PC-3 (cell line): ENCODE data around the gene CHRNB4. TPM values are rescaled to one million over a fixed set of nuclear protein-coding genes. Genes with fewer than 3 reads are reported as not detected.

ENCODE experiments used
- ATAC-seq: fragments of 200-7000 bp; cut with Tn5 transposase; 2 replicates; pipeline ENCODE4 v1.9.1; 2020; ENCODE audit warnings: mild to moderate bottlenecking, moderate library complexity
- BruUV-seq: library from RNA; stranded (reverse); fragments of 400-500 nt; replicated peaks from 2 replicates; lab custom pipeline; 2021; lab: Mats Ljungman, UMichigan
- CTCF ChIA-PET: fragments of 300-600 bp; sonication (Branson Sonifier 250); formaldehyde crosslinking; loops from one replicate; lab custom pipeline; 2022; ENCODE audit warnings: antibody characterized with exemption; lab: Charles Lee
- POLR2A ChIA-PET: fragments of 300-600 bp; sonication (Branson Sonifier 250); formaldehyde crosslinking; loops from one replicate; lab custom pipeline; 2022; ENCODE audit warnings: antibody characterized with exemption; ENCODE audit not compliant: unreplicated experiment; lab: Charles Lee
- DNase-seq: peaks from one replicate; pipeline ENCODE4 v3.0.0-alpha.2; 2015
- H2AFZ ChIP-seq: fragments of 300-600 bp; sonication (generic); 2 replicates; pipeline ENCODE4 v1.6.0; 2016; ENCODE audit warnings: antibody characterized with exemption, low read length
- H3F3A ChIP-seq: fragments of 300-600 bp; sonication (generic); one replicate; pipeline ENCODE4 v1.6.0; 2017; ENCODE audit warnings: antibody characterized with exemption, low read length, control low read depth, mild to moderate bottlenecking; ENCODE audit not compliant: unreplicated experiment
- H3K27ac ChIP-seq: fragments of 300-600 bp; sonication (generic); 2 replicates; pipeline ENCODE4 v1.5.1; 2016; ENCODE audit warnings: mild to moderate bottlenecking, low read length
- H3K27me3 ChIP-seq: fragments of 300-600 bp; sonication (generic); 2 replicates; pipeline ENCODE4 v1.6.1; 2016; ENCODE audit warnings: low read length, mixed read lengths
- H3K36me3 ChIP-seq: fragments of 300-600 bp; sonication (generic); 2 replicates; pipeline ENCODE4 v1.6.1; 2016; ENCODE audit warnings: low read depth, mixed run types, low read length, mixed read lengths
- H3K4me1 ChIP-seq: fragments of 300-600 bp; sonication (generic); 2 replicates; pipeline ENCODE4 v1.5.1; 2016; ENCODE audit warnings: low read length; ENCODE audit not compliant: insufficient read depth
- H3K4me2 ChIP-seq: fragments of 300-600 bp; sonication (generic); 2 replicates; pipeline ENCODE4 v1.6.0; 2016; ENCODE audit warnings: low read length
- H3K4me3 ChIP-seq: fragments of 300-600 bp; sonication (generic); 2 replicates; pipeline ENCODE4 v1.5.1; 2016; ENCODE audit warnings: mild to moderate bottlenecking, low read length, mixed read lengths
- H3K79me2 ChIP-seq: fragments of 300-600 bp; sonication (generic); 2 replicates; pipeline ENCODE4 v1.6.1; 2017; ENCODE audit warnings: low read length, mixed read lengths
- H3K9ac ChIP-seq: fragments of 300-600 bp; sonication (generic); 2 replicates; pipeline ENCODE4 v1.6.0; 2016; ENCODE audit warnings: mild to moderate bottlenecking, low read length
- H3K9me2 ChIP-seq: fragments of 300-600 bp; sonication (generic); replicated peaks from 2 replicates; pipeline ENCODE4 v1.6.1; 2016; ENCODE audit warnings: mixed run types, low read length, mixed read lengths
- H3K9me3 ChIP-seq: fragments of 300-600 bp; sonication (generic); 2 replicates; pipeline ENCODE4 v1.6.1; 2016; ENCODE audit warnings: low read length, mixed read lengths
- H4K20me1 ChIP-seq: fragments of 300-600 bp; sonication (generic); 2 replicates; pipeline ENCODE4 v1.6.1; 2016; ENCODE audit warnings: low read length, mixed read lengths
- EZH2 ChIP-seq: fragments of 300-600 bp; sonication (generic); IDR thresholded peaks from one replicate; pipeline ENCODE4 v1.6.1; 2017; ENCODE audit warnings: antibody characterized with exemption, mild to moderate bottlenecking, low read length; ENCODE audit not compliant: unreplicated experiment
- EZH2phosphoT487 ChIP-seq: fragments of 300-600 bp; sonication (generic); IDR thresholded peaks from 2 replicates; pipeline ENCODE4 v1.6.1; 2018; ENCODE audit warnings: mild to moderate bottlenecking, antibody characterized with exemption, low read length, borderline replicate concordance
- intact Hi-C: fragments of 100-400 bp; cut with micrococcal nuclease; formaldehyde crosslinking; loops from 2 replicates; pipeline ENCODE4 v1.9.0; 2023
- total RNA-seq: library from RNA; depleted of rRNA; stranded (reverse); fragments of >200 nt; gene quantifications from 2 replicates; pipeline ENCODE4 v1.2.3, GENCODE V29; 2014
- TF ChIP-seq, protein P1 (sequence below): fragments of 300-600 bp; sonication (generic); conservative IDR thresholded peaks from 2 replicates; pipeline ENCODE4 v1.5.1; 2017; ENCODE audit warnings: antibody characterized with exemption, low read depth, mild to moderate bottlenecking, low read length

The CHRNB4 gene
- total RNA-seq, 1 experiment from 2014 or later = not detected

DNA sequence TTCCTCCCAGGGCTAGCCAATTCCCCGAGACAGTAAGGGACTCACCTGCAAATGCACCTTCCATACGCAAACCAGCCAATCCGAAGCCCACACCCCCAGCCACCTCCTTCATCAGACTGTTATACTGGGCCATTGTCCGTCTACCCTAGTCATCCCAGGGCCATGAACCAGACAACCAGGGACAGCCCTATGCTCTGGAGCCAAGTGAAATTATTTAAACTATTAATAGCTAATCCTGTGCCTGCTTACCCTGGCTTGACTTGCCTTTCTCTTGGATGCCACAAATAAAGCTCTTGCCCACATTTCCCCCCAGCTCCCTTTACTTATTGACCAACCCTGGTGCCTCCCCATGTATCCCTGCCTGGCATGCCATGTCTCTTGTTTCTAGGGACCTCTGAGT lies 4.0 kb upstream of the CHRNB4 start:
- CTCF ChIA-PET = no interaction called here
- no peak overlapping the region for H2AFZ ChIP-seq
- no peak for TF ChIP-seq EZH2phosphoT487
- TF ChIP-seq, protein P1, sequence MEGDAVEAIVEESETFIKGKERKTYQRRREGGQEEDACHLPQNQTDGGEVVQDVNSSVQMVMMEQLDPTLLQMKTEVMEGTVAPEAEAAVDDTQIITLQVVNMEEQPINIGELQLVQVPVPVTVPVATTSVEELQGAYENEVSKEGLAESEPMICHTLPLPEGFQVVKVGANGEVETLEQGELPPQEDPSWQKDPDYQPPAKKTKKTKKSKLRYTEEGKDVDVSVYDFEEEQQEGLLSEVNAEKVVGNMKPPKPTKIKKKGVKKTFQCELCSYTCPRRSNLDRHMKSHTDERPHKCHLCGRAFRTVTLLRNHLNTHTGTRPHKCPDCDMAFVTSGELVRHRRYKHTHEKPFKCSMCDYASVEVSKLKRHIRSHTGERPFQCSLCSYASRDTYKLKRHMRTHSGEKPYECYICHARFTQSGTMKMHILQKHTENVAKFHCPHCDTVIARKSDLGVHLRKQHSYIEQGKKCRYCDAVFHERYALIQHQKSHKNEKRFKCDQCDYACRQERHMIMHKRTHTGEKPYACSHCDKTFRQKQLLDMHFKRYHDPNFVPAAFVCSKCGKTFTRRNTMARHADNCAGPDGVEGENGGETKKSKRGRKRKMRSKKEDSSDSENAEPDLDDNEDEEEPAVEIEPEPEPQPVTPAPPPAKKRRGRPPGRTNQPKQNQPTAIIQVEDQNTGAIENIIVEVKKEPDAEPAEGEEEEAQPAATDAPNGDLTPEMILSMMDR = no peak
- TF ChIP-seq EZH2 = no peak
- no peak overlapping the region for H3K27ac ChIP-seq
- no peaks in the 10 kb centered on the region for H3F3A ChIP-seq
- H3K4me2 ChIP-seq = no peak overlapping the region
- POLR2A ChIA-PET = no interaction called here
- ATAC-seq (no peak), DNase-seq (no peak)
- H3K4me1 ChIP-seq = no peaks in the 10 kb centered on the region
- intact Hi-C loops = no loop called here
- no peak overlapping the region for H3K4me3 ChIP-seq
- H3K79me2 ChIP-seq = no peaks in the 10 kb centered on the region
- H3K36me3 ChIP-seq = no peaks in the 10 kb centered on the region
- H3K9ac ChIP-seq = no peak overlapping the region
- H3K9me3 ChIP-seq = no peaks in the 10 kb centered on the region
- no peaks in the 10 kb centered on the region for H3K27me3 ChIP-seq
- H3K9me2 ChIP-seq = no peaks in the 10 kb centered on the region
- no peaks in the 10 kb centered on the region for H4K20me1 ChIP-seq
- no TSS peak for BruUV-seq

DNA sequence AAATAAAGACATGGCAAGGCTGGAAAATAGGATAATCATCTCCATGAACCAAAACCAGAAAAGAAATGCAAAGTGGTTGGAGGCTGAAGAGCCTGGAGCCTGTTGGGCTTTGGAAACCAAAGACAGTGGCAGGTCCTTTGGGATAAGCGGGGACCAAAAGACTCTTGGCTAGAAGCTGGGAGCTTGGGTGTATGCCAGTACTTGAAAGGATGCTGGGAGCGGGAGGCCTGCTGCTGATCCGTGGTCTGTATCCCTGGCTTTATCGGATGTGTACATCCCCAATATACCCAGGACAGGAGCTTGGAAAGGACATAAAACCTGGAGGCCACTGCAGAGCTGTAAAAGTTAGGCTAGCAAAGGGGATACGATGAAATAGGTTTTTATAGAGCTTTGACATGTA lies 1.3 kb upstream of the CHRNB4 start:
- Histone ChIP-seq H3F3A (no peaks in the 10 kb centered on the region), H3K9ac (no peak overlapping the region), H3K4me2 (no peak overlapping the region), H3K27me3 (no peaks in the 10 kb centered on the region), H4K20me1 (no peaks in the 10 kb centered on the region), H3K79me2 (no peaks in the 10 kb centered on the region), H3K4me3 (no peak overlapping the region), H3K36me3 (no peaks in the 10 kb centered on the region), H3K9me3 (no peaks in the 10 kb centered on the region), H3K4me1 (no peaks in the 10 kb centered on the region), H2AFZ (no peak overlapping the region), H3K27ac (no peak overlapping the region), H3K9me2 (no peaks in the 10 kb centered on the region)
- intact Hi-C loops = loop anchor here (5.0 kb wide), 1 partner anchor 65 kb away; no protein-coding TSS in a partner anchor
- ChIA-PET CTCF (no interaction called here), POLR2A (no interaction called here)
- BruUV-seq = no TSS peak
- TF ChIP-seq EZH2phosphoT487 (no peak), EZH2 (no peak)
- TF ChIP-seq, protein P1 = no peak
- ATAC-seq (no peak), DNase-seq (no peak)

DNA sequence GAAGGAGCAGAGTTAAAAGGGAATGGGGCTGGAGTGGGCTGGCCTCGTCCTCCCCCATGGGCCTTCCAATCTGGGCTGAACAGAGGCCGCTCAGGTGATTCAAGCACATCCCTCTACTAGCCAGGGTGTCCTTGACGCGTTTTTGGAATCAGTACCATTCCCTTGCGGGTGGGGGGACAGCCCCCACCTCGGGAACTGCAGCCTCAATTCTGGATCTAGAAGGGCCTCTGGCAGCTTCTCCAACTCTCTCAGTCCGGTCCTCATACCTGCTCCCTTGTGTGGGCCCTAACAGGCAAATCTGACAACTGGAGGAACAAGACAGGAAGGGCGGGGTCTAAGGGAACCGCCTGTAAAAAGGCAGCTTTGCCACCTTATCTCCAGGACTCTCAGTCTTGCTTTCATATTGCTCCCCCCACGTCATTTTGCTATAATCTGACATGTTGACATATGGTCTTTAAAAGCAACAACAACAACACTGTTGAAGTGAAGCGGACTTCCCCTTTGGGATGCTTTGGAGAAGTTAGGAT lies 802 bp upstream of the CHRNB4 start:
- Histone ChIP-seq H3K9me3 (no peaks in the 10 kb centered on the region), H3K9ac (no peak overlapping the region), H3K9me2 (no peaks in the 10 kb centered on the region), H3K79me2 (no peaks in the 10 kb centered on the region), H3K4me2 (no peak overlapping the region), H4K20me1 (no peaks in the 10 kb centered on the region), H2AFZ (no peak overlapping the region), H3F3A (no peaks in the 10 kb centered on the region), H3K4me3 (no peak overlapping the region), H3K4me1 (no peaks in the 10 kb centered on the region), H3K36me3 (no peaks in the 10 kb centered on the region), H3K27me3 (no peaks in the 10 kb centered on the region), H3K27ac (no peak overlapping the region)
- TF ChIP-seq EZH2 (no peak), EZH2phosphoT487 (no peak)
- TF ChIP-seq, protein P1 = no peak
- no peak for ATAC-seq
- intact Hi-C loops = loop anchor here (5.0 kb wide), 1 partner anchor 65 kb away; no protein-coding TSS in a partner anchor
- ChIA-PET POLR2A (no interaction called here), CTCF (no interaction called here)
- no TSS peak for BruUV-seq
- DNase-seq = no peak
